HTERT RPE-1 (cell line): ENCODE data around the gene CNTROB.

ENCODE experiments used
- in situ Hi-C: fragments of 300-500 bp; cut with MboI; formaldehyde crosslinking; loops from 4 replicates; pipeline ENCODE4 v1.14.3; 2020; ENCODE audit warnings: low sequenced_read_pairs

The CNTROB gene

GRCh38 chr17:7909089-7909488 is 22.9 kb upstream of the CNTROB start:
- in situ Hi-C loops, result no loop called here

DNA sequence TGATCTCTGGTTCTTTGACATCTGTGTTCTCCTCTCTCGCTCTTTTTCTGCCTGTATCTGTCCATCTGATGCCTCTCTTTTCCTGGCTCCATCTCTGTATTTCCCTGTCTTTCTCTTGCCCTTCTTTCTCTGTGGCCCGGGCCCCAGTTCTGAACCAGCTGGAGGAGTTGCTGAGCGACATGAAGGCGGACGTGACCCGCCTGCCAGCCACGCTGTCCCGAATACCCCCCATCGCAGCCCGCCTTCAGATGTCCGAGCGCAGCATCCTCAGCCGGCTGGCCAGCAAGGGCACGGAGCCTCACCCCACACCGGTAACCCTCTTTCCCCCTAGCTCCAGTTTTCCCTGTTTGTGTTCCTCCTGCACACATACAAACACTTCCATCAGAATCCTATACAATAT is 21.7 kb upstream of the CNTROB start:
- in situ Hi-C loops, result no loop called here

DNA sequence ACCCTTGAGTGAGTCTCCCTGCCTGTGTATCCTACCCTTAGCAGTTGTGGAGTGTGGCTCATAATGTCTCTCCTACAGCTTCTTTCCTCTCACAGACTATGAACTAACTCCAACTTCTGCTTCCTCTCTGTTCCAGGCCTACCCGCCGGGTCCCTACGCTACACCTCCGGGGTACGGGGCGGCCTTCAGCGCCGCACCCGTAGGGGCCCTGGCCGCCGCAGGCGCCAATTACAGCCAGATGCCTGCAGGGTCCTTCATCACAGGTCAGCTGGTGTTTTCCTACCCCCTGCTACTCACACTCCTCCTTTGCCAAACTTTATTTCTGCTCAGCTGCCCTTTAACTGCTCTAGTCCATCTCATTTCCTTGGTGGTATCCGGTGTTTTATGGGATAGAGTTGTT is 21.3 kb upstream of the CNTROB start:
- in situ Hi-C loops, result no loop called here

GRCh38 chr17:7911116-7911515 is 20.9 kb upstream of the CNTROB start:
- in situ Hi-C loops, result no loop called here

GRCh38 chr17:7912927-7913524 is 19.0 kb upstream of the CNTROB start:
- in situ Hi-C loops, result no loop called here

DNA sequence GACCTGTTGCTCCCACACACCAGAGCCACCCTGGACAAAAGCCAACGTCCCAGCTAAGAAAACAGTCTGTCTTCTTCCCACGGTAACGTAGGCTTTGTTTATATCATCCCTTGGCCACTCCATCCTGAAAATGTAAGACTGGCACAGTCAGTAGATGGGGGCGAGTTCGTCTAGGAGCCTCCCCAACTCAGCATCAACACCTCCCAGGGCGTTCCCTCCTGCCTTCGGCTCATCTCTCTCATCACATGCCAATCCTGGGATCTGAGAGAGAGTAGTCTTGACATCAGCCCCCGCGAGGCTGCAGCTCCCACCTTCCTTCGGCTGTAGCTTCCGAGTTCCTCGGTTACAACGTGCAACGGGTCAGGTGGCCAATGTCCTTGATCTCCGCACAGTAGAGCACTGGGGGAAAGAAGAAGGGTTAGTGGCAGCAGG is 16.8 kb upstream of the CNTROB start:
- in situ Hi-C loops, result no loop called here

- in situ Hi-C loops, result no loop called here
These were observed 16.2 kb upstream of the CNTROB start, which contains the start of gene RNF227 for GRCh38 chr17:7915611-7916384. RNF227 (minus strand) TSS chr17:7916289; CDS start chr17:7916195, 94 bp downstream.

GRCh38 chr17:7916385-7916682 is 15.7 kb upstream of the CNTROB start:
- in situ Hi-C loops, result no loop called here

DNA sequence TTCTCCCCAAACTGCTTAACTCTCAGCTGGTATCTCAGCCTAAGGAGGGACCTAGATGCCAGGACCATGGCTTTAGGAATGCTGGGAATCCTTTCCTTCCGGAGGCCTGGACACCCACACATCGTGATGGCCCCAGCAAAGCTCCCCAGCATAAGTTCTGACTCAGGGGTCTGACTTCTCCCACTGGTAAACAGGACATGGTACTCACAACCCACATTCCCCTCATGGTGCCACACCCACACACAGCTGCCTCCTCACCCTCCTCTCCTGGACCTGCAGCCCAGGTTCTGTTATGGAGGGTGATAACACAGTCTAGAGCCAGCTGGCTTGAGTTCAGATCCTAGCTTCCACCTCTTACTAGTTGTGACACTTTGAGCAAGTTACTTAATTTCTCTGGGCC is 15.2 kb upstream of the CNTROB start:
- in situ Hi-C loops, result no loop called here

- in situ Hi-C loops, result no loop called here
These were observed 9.6 kb upstream of the CNTROB start for GRCh38 chr17:7922269-7922844.

DNA sequence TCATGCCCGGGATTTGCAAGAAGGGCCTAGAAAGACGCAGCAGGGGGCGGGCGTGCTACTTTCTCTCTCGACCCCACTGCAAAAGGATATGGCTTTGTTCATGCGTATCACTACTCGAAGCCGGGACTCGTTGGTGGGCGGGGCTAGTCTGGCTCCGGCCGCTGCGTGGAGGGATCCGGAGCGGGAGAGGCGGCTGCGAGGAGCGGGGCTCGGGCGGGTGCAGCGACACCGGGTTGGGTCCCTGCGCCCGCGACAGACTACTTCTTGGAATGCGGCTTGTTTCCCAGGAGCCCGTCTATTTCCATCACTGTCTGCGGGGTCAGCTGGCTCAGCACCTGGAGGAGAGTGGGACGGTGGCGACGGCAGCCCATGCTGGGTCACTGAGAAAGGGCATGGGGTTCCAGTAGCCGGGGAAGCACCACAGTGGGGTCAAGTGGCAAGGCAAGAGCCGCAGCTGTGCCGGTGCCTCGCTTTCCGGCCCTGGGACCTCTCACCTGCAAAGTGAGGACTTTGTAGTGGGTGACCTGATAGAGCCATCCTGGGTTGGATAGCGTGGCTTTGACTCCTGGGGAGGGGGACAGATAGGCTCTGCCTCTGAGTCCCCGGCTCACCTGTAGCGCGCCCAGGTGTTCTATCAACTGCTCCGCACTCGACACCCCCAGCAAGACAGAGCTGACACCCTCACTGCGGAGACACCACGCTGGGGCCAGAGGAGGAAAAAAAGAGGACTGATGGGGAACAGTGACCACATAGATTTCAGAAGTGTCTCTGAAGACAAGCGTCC is 9.0 kb upstream of the CNTROB start:
- in situ Hi-C loops, result no loop called here

DNA sequence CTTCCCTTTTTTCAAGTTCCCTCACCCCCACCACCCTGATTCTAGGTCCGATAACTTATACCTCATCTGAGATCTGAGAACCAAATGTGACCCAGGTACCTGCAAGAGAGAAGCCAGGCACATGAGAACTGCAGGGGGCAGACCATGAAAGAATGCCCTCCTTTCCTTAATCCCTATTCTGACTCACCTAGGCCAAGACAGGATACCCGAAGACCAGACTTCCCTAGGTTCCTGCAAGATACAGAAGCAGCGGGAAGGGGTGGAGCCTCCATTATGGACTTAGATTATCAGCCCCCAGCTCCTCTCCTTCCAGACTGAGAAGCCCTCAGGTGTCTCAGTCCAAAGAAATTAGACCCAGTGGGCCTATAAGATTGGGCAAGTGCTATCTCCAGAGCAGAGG is 4.4 kb upstream of the CNTROB start:
- in situ Hi-C loops, result no loop called here

DNA sequence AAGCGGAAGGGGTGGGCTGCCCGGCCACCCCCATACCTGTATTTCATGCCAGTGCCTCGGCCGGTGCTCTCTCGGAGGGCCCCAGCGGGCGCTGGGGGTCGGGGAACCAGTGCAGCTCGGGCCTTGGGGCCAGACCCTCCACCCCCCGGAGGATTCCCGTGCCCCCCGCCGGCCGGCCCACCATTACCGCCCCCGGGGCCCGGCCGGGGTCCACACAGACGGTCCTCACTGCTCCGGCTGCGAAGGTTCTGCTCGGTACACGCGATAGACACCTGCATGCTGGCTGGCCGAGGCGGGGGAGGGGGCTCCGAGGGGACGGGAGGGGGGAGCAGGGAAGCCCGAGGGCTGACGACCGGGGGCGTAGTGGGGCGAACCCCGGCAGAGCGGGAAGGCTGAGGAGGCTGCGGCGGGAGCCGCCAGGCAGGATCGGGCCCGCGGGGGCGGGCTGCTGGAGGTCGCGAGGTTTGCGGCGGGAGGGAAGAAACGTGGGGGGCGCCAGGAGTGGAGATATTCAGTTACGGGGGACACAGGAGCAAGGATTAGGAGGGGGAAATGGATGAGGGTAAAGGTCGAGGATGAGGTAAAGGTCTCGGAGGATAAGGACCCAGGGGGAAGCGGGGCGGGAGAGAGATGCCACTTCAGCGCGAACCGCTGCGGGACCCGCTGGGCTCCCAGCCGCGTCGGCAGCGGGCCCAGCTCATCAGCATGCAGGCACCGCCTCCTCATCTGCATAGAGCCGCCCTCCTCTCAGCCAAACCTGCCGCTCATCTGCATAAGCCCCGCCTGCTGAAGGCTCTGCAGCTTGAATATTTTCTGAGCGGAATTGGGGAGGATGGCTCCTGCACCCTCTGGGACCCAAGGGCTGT is 2.6 kb upstream of the CNTROB start, which contains the start of gene KCNAB3:
Gene KCNAB3 (minus strand): TSS at position 699 of the 866 bp plus-strand sequence. CDS start 421 bp downstream, at position 278.
- in situ Hi-C loops, result no loop called here

GRCh38 chr17:7930841-7931631 is 970 bp upstream of the CNTROB start:
- in situ Hi-C loops, result no loop called here

DNA sequence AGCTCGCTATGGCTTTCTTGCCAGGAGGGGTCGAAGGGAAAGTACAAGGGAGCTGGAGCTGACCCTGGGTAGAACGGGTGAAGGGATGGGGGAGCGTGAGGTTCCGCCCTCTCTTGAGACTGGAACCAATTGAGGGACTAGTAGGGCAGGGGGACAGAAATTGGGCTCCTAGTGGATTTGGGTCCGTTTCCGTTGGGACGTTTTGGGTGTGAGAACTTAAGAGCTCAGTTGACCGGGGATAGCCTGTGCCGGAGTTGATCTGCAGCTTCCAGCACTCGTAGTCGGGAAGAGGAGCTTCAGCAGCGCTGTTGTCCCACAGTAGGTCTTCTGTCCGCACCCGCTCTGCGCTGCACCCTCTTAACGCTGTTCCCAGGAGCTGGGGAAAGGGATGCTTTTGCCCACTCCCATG is 481 bp downstream of the CNTROB start:
- in situ Hi-C loops, result no loop called here

- in situ Hi-C loops, result no loop called here
These were observed 943 bp downstream of the CNTROB start for GRCh38 chr17:7932949-7933348.

DNA sequence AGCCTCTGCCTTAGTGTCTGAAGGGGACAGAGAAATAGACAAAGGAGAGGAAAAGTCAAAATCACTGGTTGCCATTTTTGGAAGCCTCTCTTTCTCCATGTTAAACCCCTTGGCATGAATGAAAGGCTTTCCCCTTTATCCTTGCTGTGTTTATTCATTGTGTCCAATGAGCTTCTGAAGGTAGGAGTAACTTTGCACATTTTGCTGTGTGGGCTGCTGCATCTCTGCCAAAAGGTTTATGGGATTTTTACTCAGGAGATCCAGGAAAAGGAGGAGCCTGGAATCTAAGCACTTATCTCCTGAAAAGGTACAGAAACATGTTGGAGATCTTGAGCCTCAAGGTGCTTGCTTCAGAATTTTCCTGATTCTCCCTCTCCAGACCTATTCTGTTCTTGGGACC is 3.9 kb downstream of the CNTROB start:
- in situ Hi-C loops, result no loop called here

DNA sequence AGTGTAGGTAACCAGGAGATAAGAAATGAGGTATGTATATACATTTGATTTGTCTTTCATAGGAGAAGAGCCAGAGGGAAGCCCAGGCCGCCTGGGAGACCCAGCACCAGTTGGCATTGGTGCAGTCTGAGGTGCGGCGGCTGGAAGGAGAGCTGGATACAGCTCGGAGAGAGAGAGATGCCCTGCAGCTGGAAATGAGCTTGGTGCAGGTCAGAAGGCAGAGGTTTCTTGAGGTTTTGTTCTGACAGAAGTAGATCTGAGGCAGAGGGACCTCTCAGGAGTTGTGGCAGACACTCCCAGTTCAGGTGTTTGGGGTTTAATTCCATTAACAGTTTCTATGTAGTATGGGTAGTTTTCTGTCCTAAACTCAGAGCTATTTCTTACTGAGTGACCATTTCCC is 8.0 kb downstream of the CNTROB start:
- in situ Hi-C loops, result no loop called here

GRCh38 chr17:7940743-7941142 is 8.7 kb downstream of the CNTROB start:
- in situ Hi-C loops, result no loop called here

DNA sequence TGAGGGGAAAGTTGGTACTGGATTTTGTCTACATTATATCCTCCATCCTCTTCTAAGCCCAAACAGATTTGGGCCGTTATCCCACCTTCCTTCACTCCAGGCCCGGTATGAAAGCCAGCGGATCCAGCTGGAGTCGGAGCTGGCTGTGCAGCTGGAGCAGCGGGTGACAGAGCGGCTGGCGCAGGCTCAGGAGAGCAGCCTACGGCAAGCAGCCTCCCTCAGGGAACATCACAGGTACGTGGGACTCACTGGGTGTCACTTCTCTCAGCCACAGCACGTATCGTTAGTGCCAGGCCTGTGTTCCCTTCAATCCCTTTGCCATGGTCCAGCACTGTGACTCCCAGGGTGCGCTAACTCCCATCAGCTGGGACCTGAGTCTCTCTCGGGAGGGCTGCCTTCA is 11.3 kb downstream of the CNTROB start:
- in situ Hi-C loops, result no loop called here
